ENCODE data around the gene PAM16. TPM values are rescaled to one million over a fixed set of nuclear protein-coding genes. Genes with fewer than 3 reads are reported as not detected.
A peak's percentile ranks its signal among the peaks of the same experiment; 100 is the strongest.

Gene PAM16
- total and polyA plus RNA-seq, 9 of the 15 experiments (the other 6 are each of a cell fraction or from before 2014, with no cell fraction given) = 38.7 to 273 (median 79.3) TPM

DNA sequence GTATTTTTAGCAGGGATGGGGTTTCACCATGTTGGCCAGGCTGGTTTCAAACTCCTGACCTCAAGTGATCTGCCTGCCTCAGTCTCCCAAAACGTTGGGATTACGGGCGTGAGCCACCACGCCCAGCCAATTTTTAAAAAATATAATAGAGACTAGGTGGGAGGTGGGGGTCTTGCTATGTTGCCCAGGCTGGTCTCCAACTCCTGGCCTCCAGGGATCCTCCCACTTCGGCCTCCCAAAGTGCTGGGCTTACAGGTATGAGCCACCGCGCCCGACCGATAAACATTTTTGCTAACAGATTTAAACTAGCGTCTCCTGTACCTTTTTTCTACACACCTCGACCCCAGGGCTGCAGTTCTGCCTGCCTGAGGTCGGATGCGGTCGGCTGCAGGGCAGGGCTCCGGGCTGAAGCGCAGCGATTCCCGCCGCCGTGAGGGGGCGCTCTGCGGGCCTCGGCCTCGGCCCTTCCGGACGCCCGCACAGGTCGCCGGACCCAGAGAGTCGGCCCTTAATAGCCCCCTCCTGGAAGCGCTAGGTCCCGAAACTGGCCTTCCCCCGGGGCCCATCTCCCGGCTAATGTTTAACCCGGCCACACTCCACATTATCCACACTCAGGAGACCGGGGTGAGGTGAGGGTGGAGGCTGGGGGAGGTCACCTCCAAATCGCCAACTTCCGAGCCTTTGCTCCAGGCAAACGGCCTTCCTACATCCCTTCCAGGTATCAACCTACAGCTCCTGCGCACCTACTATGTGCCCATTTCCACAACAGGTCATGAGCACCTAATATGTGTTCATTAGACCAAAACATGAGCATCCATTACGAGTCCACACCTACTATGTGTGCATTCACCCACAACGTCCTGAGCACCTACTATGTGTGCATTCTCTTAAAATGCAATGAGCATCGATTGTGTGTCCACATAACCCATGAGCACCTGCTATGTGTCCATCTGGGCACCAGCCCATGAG is 37.3 kb downstream of the PAM16 start (continued):
- TF ChIP-seq, protein P1, sequence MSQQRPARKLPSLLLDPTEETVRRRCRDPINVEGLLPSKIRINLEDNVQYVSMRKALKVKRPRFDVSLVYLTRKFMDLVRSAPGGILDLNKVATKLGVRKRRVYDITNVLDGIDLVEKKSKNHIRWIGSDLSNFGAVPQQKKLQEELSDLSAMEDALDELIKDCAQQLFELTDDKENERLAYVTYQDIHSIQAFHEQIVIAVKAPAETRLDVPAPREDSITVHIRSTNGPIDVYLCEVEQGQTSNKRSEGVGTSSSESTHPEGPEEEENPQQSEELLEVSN (IDR thresholded peaks at IDR 0.05; ENCODE audit: borderline replicate concordance in 1 of 2, extremely low read depth in 1 of 2, insufficient read depth in 1 of 2, insufficient read length in 1 of 2, low read depth in 1 of 2, low read length in 1 of 2, poor library complexity in 1 of 2, severe bottlenecking in 1 of 2) = peak in 1 of 2 experiments; percentile 43
- TF ChIP-seq ZZZ3 (IDR thresholded peaks at IDR 0.05) (no peak), RB1 (IDR thresholded peaks at IDR 0.05; ENCODE audit: low read depth) (peak; percentile 67; the same call in 1 of the 2 replicates), MTA3 (IDR thresholded peaks at IDR 0.05; ENCODE audit: borderline replicate concordance) (peak; percentile 63; the same call in 1 of the 2 replicates), CXXC5 (CRISPR knock-in tag; IDR thresholded peaks at IDR 0.05) (peak; percentile 50), MAFK (IDR thresholded peaks at IDR 0.05; ENCODE audit: low read length) (no peak), GATAD2A (IDR thresholded peaks at IDR 0.05) (0 out of 2 replicates have a peak, but pooled peaks have one; percentile 34), ADNP (tag; IDR thresholded peaks at IDR 0.05) (peak; percentile 86), MEF2D (tag; conservative IDR thresholded peaks at IDR 0.05; ENCODE audit: low read depth) (no peak), POLR2G (IDR thresholded peaks at IDR 0.05; ENCODE audit: low read depth, low read length) (0 out of 2 replicates have a peak, but pooled peaks have one; percentile 36), E2F3 (CRISPR knock-in tag; IDR thresholded peaks at IDR 0.05) (no peak), ZNF263 (CRISPR knock-in tag; IDR thresholded peaks at IDR 0.05; ENCODE audit: borderline replicate concordance) (peak; percentile 5; the same call in 1 of the 2 replicates), NCOA1 (IDR thresholded peaks at IDR 0.05; ENCODE audit: low read depth) (0 out of 2 replicates have a peak, but pooled peaks have one; percentile 15), PCBP2 (IDR thresholded peaks at IDR 0.05; ENCODE audit: low read depth, low read length, poor library complexity, severe bottlenecking) (no peak), FIP1L1 (IDR thresholded peaks at IDR 0.05; ENCODE audit: low read depth, low read length, poor library complexity, severe bottlenecking) (peak; percentile 61), CBX3 (IDR thresholded peaks at IDR 0.05; ENCODE audit: borderline replicate concordance in 1 of 2, low read length in 2 of 2) (peak in 1 of 2 experiments; percentile 11; a peak in 1 of 3 replicates), ZNF584 (CRISPR knock-in tag; IDR thresholded peaks at IDR 0.05; ENCODE audit: low read depth) (no peak)
- TF ChIP-seq, protein P2, sequence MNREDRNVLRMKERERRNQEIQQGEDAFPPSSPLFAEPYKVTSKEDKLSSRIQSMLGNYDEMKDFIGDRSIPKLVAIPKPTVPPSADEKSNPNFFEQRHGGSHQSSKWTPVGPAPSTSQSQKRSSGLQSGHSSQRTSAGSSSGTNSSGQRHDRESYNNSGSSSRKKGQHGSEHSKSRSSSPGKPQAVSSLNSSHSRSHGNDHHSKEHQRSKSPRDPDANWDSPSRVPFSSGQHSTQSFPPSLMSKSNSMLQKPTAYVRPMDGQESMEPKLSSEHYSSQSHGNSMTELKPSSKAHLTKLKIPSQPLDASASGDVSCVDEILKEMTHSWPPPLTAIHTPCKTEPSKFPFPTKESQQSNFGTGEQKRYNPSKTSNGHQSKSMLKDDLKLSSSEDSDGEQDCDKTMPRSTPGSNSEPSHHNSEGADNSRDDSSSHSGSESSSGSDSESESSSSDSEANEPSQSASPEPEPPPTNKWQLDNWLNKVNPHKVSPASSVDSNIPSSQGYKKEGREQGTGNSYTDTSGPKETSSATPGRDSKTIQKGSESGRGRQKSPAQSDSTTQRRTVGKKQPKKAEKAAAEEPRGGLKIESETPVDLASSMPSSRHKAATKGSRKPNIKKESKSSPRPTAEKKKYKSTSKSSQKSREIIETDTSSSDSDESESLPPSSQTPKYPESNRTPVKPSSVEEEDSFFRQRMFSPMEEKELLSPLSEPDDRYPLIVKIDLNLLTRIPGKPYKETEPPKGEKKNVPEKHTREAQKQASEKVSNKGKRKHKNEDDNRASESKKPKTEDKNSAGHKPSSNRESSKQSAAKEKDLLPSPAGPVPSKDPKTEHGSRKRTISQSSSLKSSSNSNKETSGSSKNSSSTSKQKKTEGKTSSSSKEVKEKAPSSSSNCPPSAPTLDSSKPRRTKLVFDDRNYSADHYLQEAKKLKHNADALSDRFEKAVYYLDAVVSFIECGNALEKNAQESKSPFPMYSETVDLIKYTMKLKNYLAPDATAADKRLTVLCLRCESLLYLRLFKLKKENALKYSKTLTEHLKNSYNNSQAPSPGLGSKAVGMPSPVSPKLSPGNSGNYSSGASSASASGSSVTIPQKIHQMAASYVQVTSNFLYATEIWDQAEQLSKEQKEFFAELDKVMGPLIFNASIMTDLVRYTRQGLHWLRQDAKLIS (CRISPR knock-in tag; IDR thresholded peaks at IDR 0.05) = peak; percentile 57; the same call in 1 of the 2 replicates
- TF ChIP-seq, protein P3, sequence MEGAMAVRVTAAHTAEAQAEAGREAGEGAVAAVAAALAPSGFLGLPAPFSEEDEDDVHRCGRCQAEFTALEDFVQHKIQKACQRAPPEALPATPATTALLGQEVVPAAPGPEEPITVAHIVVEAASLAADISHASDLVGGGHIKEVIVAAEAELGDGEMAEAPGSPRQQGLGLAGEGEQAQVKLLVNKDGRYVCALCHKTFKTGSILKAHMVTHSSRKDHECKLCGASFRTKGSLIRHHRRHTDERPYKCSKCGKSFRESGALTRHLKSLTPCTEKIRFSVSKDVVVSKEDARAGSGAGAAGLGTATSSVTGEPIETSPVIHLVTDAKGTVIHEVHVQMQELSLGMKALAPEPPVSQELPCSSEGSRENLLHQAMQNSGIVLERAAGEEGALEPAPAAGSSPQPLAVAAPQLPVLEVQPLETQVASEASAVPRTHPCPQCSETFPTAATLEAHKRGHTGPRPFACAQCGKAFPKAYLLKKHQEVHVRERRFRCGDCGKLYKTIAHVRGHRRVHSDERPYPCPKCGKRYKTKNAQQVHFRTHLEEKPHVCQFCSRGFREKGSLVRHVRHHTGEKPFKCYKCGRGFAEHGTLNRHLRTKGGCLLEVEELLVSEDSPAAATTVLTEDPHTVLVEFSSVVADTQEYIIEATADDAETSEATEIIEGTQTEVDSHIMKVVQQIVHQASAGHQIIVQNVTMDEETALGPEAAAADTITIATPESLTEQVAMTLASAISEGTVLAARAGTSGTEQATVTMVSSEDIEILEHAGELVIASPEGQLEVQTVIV (CRISPR knock-in tag; IDR thresholded peaks at IDR 0.05; ENCODE audit: borderline replicate concordance) = no peak

Data from K562 (cell line).